GM18909 (cell line): ENCODE results near the gene ZNF512B.
"Not testable (repeated sequence)": the region's sequence is repeated elsewhere in the genome, so short reads cannot be mapped to it uniquely, and the experiment has no call there.

Experiments used
- ATAC-seq: cut with Tn5 transposase; IDR thresholded peaks from one replicate; pipeline ENCODE4 v1.9.1; 2021; ENCODE audit warnings: mild to moderate bottlenecking; ENCODE audit not compliant: unreplicated experiment, poor library complexity

The ZNF512B gene

GRCh38 chr20:63937596-63937995 lies 32.1 kb downstream of the ZNF512B start:
- no peak for ATAC-seq

DNA sequence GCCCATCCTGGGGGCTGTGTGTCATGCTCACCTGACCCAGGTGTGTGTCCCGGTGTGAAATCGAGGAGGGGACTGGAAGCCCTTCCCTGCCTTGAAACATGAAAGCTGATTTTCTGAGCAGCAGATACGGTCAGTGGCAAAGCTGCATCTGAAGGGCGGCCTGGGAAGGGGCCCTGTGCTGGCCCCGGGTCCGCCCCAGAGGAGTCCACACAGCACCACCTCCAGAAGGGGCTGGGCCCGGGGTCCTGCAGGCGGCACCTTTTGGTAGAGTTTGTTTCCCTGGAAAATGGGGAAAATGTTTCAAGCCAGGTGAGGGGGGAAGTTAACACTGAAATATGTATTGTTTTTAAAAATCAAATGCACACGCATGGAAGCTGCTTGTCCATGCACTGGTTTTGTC lies 34.3 kb downstream of the ZNF512B start:
- no peak for ATAC-seq

GRCh38 chr20:63934271-63935068 lies 35.3 kb downstream of the ZNF512B start:
- no peak for ATAC-seq

DNA sequence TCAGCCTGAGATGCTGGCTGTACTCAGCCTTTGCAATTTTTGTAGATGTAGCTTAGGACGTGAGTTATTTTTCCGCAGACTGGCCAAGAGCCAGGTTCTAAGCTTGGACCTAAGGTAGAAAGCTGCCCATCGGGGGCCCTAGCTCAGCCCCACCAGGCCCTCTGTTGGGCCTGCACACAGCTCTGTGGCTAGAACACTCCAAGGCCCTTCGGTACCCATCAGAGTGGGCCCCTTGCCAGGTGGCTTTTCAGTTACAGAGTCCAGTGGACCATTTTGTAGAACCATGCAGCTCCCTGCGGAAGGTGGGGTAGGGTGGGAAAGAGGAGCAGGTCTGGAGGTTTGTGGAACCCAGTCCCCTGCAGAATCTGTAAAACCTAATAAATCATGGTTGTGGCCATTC lies 36.1 kb downstream of the ZNF512B start:
- ATAC-seq: no peak

GRCh38 chr20:63932606-63933160 lies 37.0 kb downstream of the ZNF512B start:
- no peak for ATAC-seq

- no peak for ATAC-seq
Observed at GRCh38 chr20:63931735-63932134, 38.0 kb downstream of the ZNF512B start.

- ATAC-seq: no peak
Observed at GRCh38 chr20:63930971-63931553, 38.7 kb downstream of the ZNF512B start.

DNA sequence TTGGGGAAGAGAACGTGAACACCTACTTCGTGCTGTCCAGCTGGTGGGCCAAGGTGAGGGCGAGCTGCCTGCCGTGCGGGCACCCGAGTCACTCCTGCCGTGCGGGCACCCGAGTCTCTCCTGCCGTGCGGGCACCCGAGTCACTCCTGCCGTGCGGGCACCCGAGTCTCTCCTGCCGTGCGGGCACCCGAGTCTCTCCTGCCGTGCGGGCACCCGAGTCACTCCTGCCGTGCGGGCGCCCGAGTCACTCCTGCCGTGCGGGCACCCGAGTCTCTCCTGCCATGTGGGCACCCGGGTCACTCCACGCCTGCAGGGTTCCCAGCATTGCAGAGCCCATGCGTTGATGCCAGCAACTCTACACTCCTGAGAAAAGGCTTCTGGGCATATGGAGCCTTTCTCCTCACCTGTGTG lies 40.3 kb downstream of the ZNF512B start:
- not testable (repeated sequence) for ATAC-seq

DNA sequence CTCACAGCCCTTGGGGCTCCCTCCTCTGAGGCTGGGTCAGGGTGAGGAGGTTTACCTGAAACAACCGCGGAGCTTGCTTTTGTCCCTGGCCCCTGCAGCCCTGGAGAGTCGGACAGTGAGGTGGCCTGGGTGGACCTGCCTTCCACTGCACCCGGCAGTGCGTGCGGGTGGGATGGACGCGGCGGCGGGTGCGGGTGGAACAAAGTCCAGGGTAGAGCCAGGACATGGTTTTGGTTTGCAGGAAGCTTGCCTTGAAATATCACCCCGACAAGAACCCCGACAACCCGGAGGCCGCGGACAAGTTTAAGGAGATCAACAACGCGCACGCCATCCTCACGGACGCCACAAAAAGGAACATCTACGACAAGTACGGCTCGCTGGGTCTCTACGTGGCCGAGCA lies 40.7 kb downstream of the ZNF512B start:
- ATAC-seq: no peak

DNA sequence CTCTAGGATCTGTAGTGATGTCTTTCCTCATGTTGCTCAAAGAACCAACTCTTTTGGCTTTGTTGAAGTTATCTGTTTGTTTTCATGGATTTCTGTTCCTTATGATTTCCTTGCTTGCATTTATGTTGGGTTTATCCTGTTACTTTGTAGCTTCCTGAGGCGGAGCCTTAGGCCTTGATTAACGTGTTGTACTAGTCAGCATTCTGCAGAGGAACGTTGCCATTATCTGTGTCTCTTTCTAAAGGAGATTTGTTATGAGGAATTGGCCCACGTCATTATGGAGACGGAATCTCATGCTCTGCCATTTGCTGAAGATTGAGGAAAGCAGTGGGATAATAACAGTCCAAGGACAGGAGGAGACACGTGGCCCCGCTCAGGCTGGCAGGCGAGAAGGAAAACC lies 43.4 kb downstream of the ZNF512B start:
- no peak for ATAC-seq

GRCh38 chr20:63924241-63924640 lies 45.5 kb downstream of the ZNF512B start:
- no peak for ATAC-seq

GRCh38 chr20:63923651-63924050 lies 46.1 kb downstream of the ZNF512B start:
- no peak for ATAC-seq

DNA sequence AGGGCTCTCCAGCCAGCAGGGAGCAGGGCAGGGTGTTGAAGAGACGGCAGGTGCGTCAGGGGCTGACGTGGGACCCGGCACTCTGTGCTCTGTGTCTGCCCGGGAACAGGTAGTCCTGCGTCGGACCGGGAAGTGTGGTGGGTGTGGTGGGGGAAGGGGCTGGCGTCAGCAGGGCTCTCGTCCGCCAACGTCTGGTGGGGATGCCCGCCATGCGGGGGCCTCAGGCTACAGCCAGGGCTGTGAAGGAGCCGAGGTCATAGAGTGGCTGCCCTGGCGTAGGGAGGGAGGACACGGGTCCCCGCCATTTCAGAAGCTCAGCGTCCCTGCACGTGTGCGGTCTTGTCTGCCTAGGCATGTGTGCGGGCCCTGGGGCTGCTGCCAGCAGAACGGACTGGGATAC lies 49.5 kb downstream of the ZNF512B start:
- no peak for ATAC-seq

DNA sequence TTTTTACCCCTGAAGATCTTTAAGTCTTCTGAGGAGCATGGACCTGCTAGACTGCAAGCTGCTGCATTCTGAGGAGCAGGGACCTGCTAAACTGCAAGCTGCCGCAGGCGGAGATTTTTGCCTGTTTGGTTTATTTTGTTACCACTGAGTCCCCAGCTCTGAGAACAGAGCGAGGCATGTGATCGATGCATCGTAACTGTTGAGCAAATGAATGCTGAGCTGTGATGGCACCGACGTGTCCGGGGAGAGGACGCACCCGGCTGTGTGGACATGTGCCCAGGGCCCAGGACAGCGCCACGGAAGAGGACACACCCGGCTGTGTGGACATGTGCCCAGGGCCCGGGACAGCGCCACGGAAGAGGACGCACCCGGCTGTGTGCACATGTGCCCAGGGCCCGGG lies 50.6 kb downstream of the ZNF512B start:
- no peak for ATAC-seq

GRCh38 chr20:63917811-63918210 lies 51.9 kb downstream of the ZNF512B start:
- no peak for ATAC-seq

GRCh38 chr20:63916371-63916939 lies 53.3 kb downstream of the ZNF512B start:
- ATAC-seq: not testable (repeated sequence)

GRCh38 chr20:63915471-63915870 lies 54.3 kb downstream of the ZNF512B start:
- ATAC-seq: no peak

GRCh38 chr20:63913768-63914167 lies 56.0 kb downstream of the ZNF512B start:
- no peak for ATAC-seq

GRCh38 chr20:63911176-63911575 lies 58.6 kb downstream of the ZNF512B start:
- ATAC-seq: no peak

DNA sequence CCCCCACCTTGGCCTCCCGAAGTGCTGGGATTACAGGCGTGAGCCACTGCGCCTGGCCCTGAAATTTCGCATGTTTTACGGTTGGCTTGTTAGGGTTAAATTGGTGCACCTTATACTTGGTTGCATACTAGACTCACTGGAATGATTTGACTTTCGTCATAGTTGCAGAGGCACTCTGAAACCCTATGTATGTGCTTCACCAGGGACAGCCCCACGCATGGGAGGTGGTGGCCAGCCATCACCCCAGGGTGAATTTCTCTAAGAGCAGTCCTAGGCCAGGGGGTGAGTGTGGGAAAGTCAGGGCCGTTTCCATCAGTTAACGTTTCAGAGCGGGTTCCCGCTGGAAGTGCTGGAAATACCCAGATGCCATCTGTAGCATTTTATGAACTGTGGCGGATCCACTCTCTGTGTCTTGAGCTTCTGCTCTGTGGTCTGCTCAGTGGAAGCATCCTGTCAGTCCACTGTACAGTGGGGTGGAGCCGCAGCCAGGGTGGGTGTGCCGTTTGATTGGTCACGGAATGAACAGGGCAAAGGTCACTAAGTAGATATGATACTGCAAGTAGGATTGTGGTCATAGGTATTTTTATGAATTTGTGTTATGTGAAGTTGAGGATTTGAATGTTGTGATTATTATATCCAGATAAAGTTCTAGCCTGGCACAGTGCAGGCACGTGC lies 61.6 kb downstream of the ZNF512B start:
- ATAC-seq: no peak
